Measurements from ENCODE around the gene PNPLA2.

DNA sequence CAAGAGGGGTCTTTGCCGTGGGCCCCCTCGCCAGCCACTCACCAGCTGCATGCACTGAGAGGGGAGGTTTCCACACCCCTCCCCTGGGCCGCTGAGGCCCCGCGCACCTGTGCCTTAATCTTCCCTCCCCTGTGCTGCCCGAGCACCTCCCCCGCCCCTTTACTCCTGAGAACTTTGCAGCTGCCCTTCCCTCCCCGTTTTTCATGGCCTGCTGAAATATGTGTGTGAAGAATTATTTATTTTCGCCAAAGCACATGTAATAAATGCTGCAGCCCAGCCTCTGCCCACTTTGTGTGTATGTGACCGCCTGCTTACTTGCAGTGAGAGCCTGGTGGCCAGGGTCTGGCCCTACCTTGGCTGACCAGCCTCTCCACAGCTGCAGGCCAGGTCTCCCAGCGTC, 6.2 kb downstream of the PNPLA2 start:
- TF ChIP-seq, protein P1, sequence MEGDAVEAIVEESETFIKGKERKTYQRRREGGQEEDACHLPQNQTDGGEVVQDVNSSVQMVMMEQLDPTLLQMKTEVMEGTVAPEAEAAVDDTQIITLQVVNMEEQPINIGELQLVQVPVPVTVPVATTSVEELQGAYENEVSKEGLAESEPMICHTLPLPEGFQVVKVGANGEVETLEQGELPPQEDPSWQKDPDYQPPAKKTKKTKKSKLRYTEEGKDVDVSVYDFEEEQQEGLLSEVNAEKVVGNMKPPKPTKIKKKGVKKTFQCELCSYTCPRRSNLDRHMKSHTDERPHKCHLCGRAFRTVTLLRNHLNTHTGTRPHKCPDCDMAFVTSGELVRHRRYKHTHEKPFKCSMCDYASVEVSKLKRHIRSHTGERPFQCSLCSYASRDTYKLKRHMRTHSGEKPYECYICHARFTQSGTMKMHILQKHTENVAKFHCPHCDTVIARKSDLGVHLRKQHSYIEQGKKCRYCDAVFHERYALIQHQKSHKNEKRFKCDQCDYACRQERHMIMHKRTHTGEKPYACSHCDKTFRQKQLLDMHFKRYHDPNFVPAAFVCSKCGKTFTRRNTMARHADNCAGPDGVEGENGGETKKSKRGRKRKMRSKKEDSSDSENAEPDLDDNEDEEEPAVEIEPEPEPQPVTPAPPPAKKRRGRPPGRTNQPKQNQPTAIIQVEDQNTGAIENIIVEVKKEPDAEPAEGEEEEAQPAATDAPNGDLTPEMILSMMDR (conservative IDR thresholded peaks at IDR 0.05; ENCODE audit: low read length), result no peak
- no peak for TF ChIP-seq EZH2phosphoT487 (IDR thresholded peaks at IDR 0.05; ENCODE audit: borderline replicate concordance, low read depth, low read length)
